Ascending aorta (tissue), 2 donors: Measurements from ENCODE around the gene MANSC4. TPM values are rescaled to one million over a fixed set of nuclear protein-coding genes. Genes with fewer than 3 reads are reported as not detected.
A peak's percentile ranks its signal among the peaks of the same experiment; 100 is the strongest.

Source experiments
- DNase-seq, 2 donors: peaks; one replicate each; pipeline ENCODE4 v3.0.0-alpha.2; 2019; ENCODE audit warnings: low spot score in 2 of 2
- H3K27ac ChIP-seq, 2 donors: fragments of 200-600 bp; sonication (generic); one replicate each; pipeline ENCODE4 v1.5.1; 2016 to 2017; ENCODE audit warnings: mild to moderate bottlenecking in 1 of 2
- H3K27me3 ChIP-seq: fragments of 200-600 bp; sonication (generic); one replicate; pipeline ENCODE4 v1.5.1; 2017
- H3K36me3 ChIP-seq, 2 donors: fragments of 200-600 bp; sonication (generic); one replicate each; pipeline ENCODE4 v1.5.1; 2016
- H3K4me1 ChIP-seq, 2 donors: fragments of 200-600 bp; sonication (generic); one replicate each; pipeline ENCODE4 v1.5.1; 2016 to 2017; ENCODE audit warnings: mild to moderate bottlenecking in 1 of 2
- H3K4me3 ChIP-seq, 2 donors: fragments of 200-600 bp; sonication (generic); one replicate each; pipeline ENCODE4 v1.5.1; 2016 to 2017; ENCODE audit warnings: mild to moderate bottlenecking in 1 of 2
- H3K9me3 ChIP-seq, 2 donors: fragments of 200-600 bp; sonication (generic); one replicate each; pipeline ENCODE4 v1.5.1; 2016
- CTCF ChIP-seq, 3 experiments: fragments of 200-600 bp in 2 of 3; fragments of 450-650 bp in 1 of 3; sonication (generic) in 2 of 3; IDR thresholded peaks; one replicate each; pipeline ENCODE4 v1.5.1; 2016 to 2019; ENCODE audit warnings: antibody characterized with exemption in 3 of 3, mild to moderate bottlenecking in 1 of 3, moderate library complexity in 1 of 3
- intact Hi-C: fragments of 100-400 bp; cut with DNase I; formaldehyde crosslinking; loops from one replicate; pipeline ENCODE4 v1.15.1; 2023
- total RNA-seq: library from RNA; depleted of rRNA; stranded (reverse); fragments of >200 nt; gene quantifications from one replicate; pipeline ENCODE4 v1.1.0, GENCODE V29; 2016

Gene MANSC4
- total RNA-seq, 1 donor from 2014 or later = not detected

GRCh38 chr12:27790179-27790578 is 10.1 kb upstream of the MANSC4 start:
- DNase-seq = no peak
- Histone ChIP-seq H3K27ac (no peak overlapping the region), H3K27me3 (no peaks in the 10 kb centered on the region), H3K4me3 (no peak overlapping the region), H3K36me3 (peaks cover 19 to 37% of the 10 kb centered on the region in 2 donors), H3K9me3 (no peaks in the 10 kb centered on the region), H3K4me1 (peaks cover 5 to 10% of the 10 kb centered on the region in 2 donors)
- intact Hi-C loops = no loop called here
- TF ChIP-seq CTCF (IDR thresholded peaks at IDR 0.05) = no peak

- TF ChIP-seq CTCF (IDR thresholded peaks at IDR 0.05) = no peak
- Histone ChIP-seq H3K36me3 (peaks cover 12% of the 10 kb centered on the region in 2 donors), H3K27me3 (no peaks in the 10 kb centered on the region), H3K4me3 (peak overlapping the region in 1 of 2 donors; percentile 34), H3K27ac (no peak overlapping the region), H3K9me3 (no peaks in the 10 kb centered on the region), H3K4me1 (peaks cover 5 to 11% of the 10 kb centered on the region in 2 donors)
- no peak for DNase-seq
- intact Hi-C loops = no loop called here
Measured at GRCh38 chr12:27787559-27787958, 7.5 kb upstream of the MANSC4 start.

- intact Hi-C loops = no loop called here
- peak overlapping the region in 1 of 2 donors; percentile 11 for H3K4me3 ChIP-seq
- no peak for TF ChIP-seq CTCF (IDR thresholded peaks at IDR 0.05)
Measured at GRCh38 chr12:27785882-27786570, 6.0 kb upstream of the MANSC4 start.

GRCh38 chr12:27782481-27782880 is 2.4 kb upstream of the MANSC4 start:
- TF ChIP-seq CTCF (IDR thresholded peaks at IDR 0.05) = no peak
- peaks cover 3 to 18% of the 10 kb centered on the region in 2 donors for H3K4me1 ChIP-seq
- H3K4me3 ChIP-seq = peak overlapping the region; percentile 89 to 91
- no peaks in the 10 kb centered on the region for H3K27me3 ChIP-seq
- peak overlapping the region in 1 of 2 donors; percentile 92 for H3K27ac ChIP-seq
- intact Hi-C loops = loop anchor here (5.0 kb wide), 1 partner anchor 40 kb away; no protein-coding TSS in a partner anchor
- H3K9me3 ChIP-seq = no peaks in the 10 kb centered on the region
- DNase-seq = no peak
- H3K36me3 ChIP-seq = no peaks in the 10 kb centered on the region

More at GRCh38 chr12:27785882-27786570, 6.0 kb upstream of the MANSC4 start:
- Histone ChIP-seq H3K36me3 (no peaks in the 10 kb centered on the region), H3K4me1 (peaks cover 5 to 11% of the 10 kb centered on the region in 2 donors), H3K27ac (no peak overlapping the region), H3K9me3 (no peaks in the 10 kb centered on the region), H3K27me3 (no peaks in the 10 kb centered on the region)
- no peak for DNase-seq

GRCh38 chr12:27781680-27782079 is 1.6 kb upstream of the MANSC4 start:
- Histone ChIP-seq H3K27ac (peak overlapping the region; percentile 92 to 94), H3K4me3 (peak overlapping the region; percentile 89 to 91), H3K9me3 (no peaks in the 10 kb centered on the region), H3K4me1 (peaks cover 0 to 18% of the 10 kb centered on the region in 2 donors), H3K36me3 (no peaks in the 10 kb centered on the region), H3K27me3 (no peaks in the 10 kb centered on the region)
- intact Hi-C loops = loop anchor here (2.0 to 5.0 kb wide), 3 partner anchors 27 to 71 kb away; partner anchors contain the start of gene MRPS35
- no peak for TF ChIP-seq CTCF (IDR thresholded peaks at IDR 0.05)
- DNase-seq = no peak
